Right lobe of liver (tissue), 4 donors: Measurements from ENCODE around the gene SNRPD3.

Source experiments
- POLR2A ChIP-seq: fragments of 450-650 bp; IDR thresholded peaks from one replicate; pipeline ENCODE4 v1.6.1; 2017; ENCODE audit warnings: antibody characterized with exemption, mild to moderate bottlenecking
- TF ChIP-seq, protein P1 (sequence below), 4 donors: fragments of 200-600 bp in 3 of 4; fragments of 450-650 bp in 1 of 4; IDR thresholded peaks; one replicate each; pipeline versions ENCODE4 v1.5.1 to v1.8.0; 2016 to 2022; ENCODE audit warnings: antibody characterized with exemption in 4 of 4, mild to moderate bottlenecking in 2 of 4
- donor health status: DM: no; HTN: no; CAD: no.
- donor health status: DM: no; HTN: no; CAD: no.
- donor health status: DM: no; HTN: yes; CAD: no.

DNA sequence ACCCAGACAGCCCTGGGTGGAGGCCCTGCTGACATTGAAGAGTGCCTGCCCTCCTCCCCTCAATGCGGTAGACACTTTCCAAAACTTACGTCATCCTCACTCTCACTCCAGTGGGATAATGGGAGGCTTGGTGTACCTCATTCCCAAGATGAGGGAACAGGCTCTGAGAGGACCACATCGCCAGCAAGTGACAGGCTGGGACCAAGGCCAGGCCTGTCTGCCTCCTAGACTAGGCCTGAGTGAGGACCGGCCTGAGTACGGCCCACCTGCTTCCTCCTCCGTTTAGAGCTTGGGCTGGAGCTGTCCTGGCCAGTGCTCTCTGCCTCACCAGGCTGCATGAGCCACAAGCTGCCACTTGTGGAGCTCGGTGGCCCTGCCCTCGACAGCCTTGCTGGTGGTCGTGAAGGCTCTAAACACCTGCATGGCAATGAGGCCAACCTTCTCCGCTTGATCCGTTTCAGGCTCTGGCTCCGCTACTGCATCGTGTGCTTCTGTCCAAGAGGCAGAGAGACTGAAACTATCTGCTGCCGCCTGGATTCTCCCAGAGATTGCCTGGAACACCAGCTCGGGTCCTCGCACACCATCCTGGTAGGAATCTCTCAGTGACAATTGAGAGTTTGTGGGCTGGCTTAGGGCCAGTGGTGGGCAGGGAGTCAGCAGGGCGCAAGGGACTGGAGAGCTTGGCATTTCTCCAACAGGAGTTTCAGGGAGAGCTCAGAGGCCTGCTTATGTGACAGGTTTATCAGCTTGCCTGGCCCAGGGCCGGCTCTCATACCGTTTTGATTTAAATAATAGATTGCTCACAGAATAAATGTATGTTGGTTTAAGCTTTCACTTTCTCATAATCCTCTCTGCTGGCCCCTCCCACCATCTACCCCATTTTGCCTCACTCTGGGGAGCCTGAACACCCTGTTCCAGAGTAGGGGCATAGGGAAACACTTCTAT is 27.7 kb downstream of the SNRPD3 start:
- TF ChIP-seq, protein P1, sequence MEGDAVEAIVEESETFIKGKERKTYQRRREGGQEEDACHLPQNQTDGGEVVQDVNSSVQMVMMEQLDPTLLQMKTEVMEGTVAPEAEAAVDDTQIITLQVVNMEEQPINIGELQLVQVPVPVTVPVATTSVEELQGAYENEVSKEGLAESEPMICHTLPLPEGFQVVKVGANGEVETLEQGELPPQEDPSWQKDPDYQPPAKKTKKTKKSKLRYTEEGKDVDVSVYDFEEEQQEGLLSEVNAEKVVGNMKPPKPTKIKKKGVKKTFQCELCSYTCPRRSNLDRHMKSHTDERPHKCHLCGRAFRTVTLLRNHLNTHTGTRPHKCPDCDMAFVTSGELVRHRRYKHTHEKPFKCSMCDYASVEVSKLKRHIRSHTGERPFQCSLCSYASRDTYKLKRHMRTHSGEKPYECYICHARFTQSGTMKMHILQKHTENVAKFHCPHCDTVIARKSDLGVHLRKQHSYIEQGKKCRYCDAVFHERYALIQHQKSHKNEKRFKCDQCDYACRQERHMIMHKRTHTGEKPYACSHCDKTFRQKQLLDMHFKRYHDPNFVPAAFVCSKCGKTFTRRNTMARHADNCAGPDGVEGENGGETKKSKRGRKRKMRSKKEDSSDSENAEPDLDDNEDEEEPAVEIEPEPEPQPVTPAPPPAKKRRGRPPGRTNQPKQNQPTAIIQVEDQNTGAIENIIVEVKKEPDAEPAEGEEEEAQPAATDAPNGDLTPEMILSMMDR (IDR thresholded peaks at IDR 0.05), result no peak
- TF ChIP-seq POLR2A, result no peak
